GM12878 (cell line): ENCODE results near the gene VPS52. TPM values are rescaled to one million over a fixed set of nuclear protein-coding genes. Genes with fewer than 3 reads are reported as not detected.

ENCODE experiments used
- ATAC-seq: fragments of 200-7000 bp; cut with Tn5 transposase; 3 replicates; pipeline ENCODE4 v1.9.1; 2020; ENCODE audit warnings: mild to moderate bottlenecking, moderate library complexity
- BruUV-seq: library from RNA; stranded (reverse); fragments of 400-500 nt; replicated peaks from 2 replicates; lab custom pipeline; 2021; lab: Mats Ljungman, UMichigan
- CTCF ChIA-PET: fragments of 300-600 bp; sonication (Branson Sonifier 250); formaldehyde crosslinking; extraction: SDS; loops from one replicate; lab custom pipeline; 2021; ENCODE audit warnings: inconsistent platforms; lab: Yijun Ruan, JAX
- POLR2A ChIA-PET: fragments of 350-600 bp; formaldehyde crosslinking; extraction: SDS; loops from one replicate; lab custom pipeline; 2021; ENCODE audit warnings: inconsistent platforms; lab: Charles Lee
- RAD21 ChIA-PET: fragments of 300-600 bp; sonication (Branson Sonifier 250); formaldehyde crosslinking; loops from one replicate; lab custom pipeline; 2023; ENCODE audit warnings: antibody characterized with exemption; ENCODE audit not compliant: unreplicated experiment; lab: Charles Lee
- SMC1A ChIA-PET: fragments of 300-600 bp; sonication (Branson Sonifier 250); formaldehyde crosslinking; loops from one replicate; lab custom pipeline; 2023; ENCODE audit not compliant: unreplicated experiment, uncharacterized antibody; lab: Charles Lee
- DNase-seq: peaks from one replicate; pipeline ENCODE4 v3.0.0-alpha.2; 2011; ENCODE audit warnings: low read depth, low spot score
- FAIRE-seq: peaks from 3 replicates; lab custom pipeline; 2011; peaks lifted over from hg19 to GRCh38; lab: Jason Lieb, UNC
- H2AFZ ChIP-seq: 2 replicates; pipeline ENCODE4 v1.6.0; 2011; ENCODE audit warnings: low read depth, low read length, control low read depth; ENCODE audit not compliant: control insufficient read depth
- H3K27ac ChIP-seq: 2 replicates; pipeline ENCODE4 v1.5.1; 2011; ENCODE audit warnings: control low read depth; ENCODE audit not compliant: control insufficient read depth, insufficient read depth
- H3K27me3 ChIP-seq, 2 experiments: replicated peaks in 1 of 2; 2 replicates each; pipeline versions ENCODE4 v1.6.0 to v1.6.1; 2011; ENCODE audit warnings: low read length in 1 of 2; ENCODE audit not compliant: control insufficient read depth in 2 of 2, insufficient read depth in 2 of 2
- H3K36me3 ChIP-seq, 2 experiments: 2 replicates each; pipeline ENCODE4 v1.5.1; 2011; ENCODE audit warnings: low read length in 1 of 2; ENCODE audit not compliant: control insufficient read depth in 2 of 2, insufficient read depth in 2 of 2
- H3K4me1 ChIP-seq: 2 replicates; pipeline ENCODE4 v1.6.1; 2011; ENCODE audit warnings: mild to moderate bottlenecking, low read length, moderate library complexity, mixed read lengths; ENCODE audit not compliant: control insufficient read depth, insufficient read depth
- H3K4me2 ChIP-seq: 2 replicates; pipeline ENCODE4 v1.6.0; 2011; ENCODE audit warnings: control low read depth; ENCODE audit not compliant: control insufficient read depth, insufficient read depth
- H3K4me3 ChIP-seq: fragments of 200-600 bp; sonication (generic); 2 replicates; pipeline ENCODE4 v1.5.1; 2016
- H3K79me2 ChIP-seq: 2 replicates; pipeline ENCODE4 v1.6.0; 2011; ENCODE audit warnings: low read length; ENCODE audit not compliant: control insufficient read depth, insufficient read depth
- H3K9ac ChIP-seq: 2 replicates; pipeline ENCODE4 v1.8.0; 2011; ENCODE audit warnings: low read length, control low read depth, mixed read lengths; ENCODE audit not compliant: control insufficient read depth, insufficient read depth
- H3K9me3 ChIP-seq: replicated peaks from 3 replicates; pipeline ENCODE4 v1.5.1; 2011; ENCODE audit warnings: mild to moderate bottlenecking, low read length; ENCODE audit not compliant: control insufficient read depth, insufficient read depth
- H4K20me1 ChIP-seq: 2 replicates; pipeline ENCODE4 v1.6.0; 2011; ENCODE audit not compliant: control insufficient read depth, insufficient read depth
- CREM ChIP-seq: IDR thresholded peaks from 2 replicates; pipeline ENCODE4 v1.6.1; 2014; ENCODE audit warnings: antibody characterized with exemption, low read depth
- DPF2 ChIP-seq: fragments of 450-650 bp; IDR thresholded peaks from 2 replicates; pipeline ENCODE4 v1.6.1; 2017; ENCODE audit warnings: mild to moderate bottlenecking
- IKZF1 ChIP-seq: fragments of 450-650 bp; conservative IDR thresholded peaks from 2 replicates; pipeline ENCODE4 v1.6.1; 2017; ENCODE audit warnings: antibody characterized with exemption, mild to moderate bottlenecking
- NFYB ChIP-seq: IDR thresholded peaks from 2 replicates; pipeline ENCODE4 v1.6.1; 2011; ENCODE audit warnings: low read depth, mild to moderate bottlenecking, low read length, improper control_type of control experiment, moderate library complexity; ENCODE audit not compliant: insufficient read depth
- PAX5 ChIP-seq: IDR thresholded peaks from 2 replicates; pipeline ENCODE4 v1.6.1; 2011; ENCODE audit warnings: low read depth, low read length, borderline replicate concordance
- POU2F2 ChIP-seq: IDR thresholded peaks from 3 replicates; pipeline ENCODE4 v1.6.1; 2011; ENCODE audit warnings: low read depth, mild to moderate bottlenecking, low read length, borderline replicate concordance
- RB1 ChIP-seq: fragments of 450-650 bp; formaldehyde crosslinking; IDR thresholded peaks from 2 replicates; pipeline ENCODE4 v1.6.1; 2017; ENCODE audit warnings: mild to moderate bottlenecking, borderline replicate concordance
- SMC3 ChIP-seq: IDR thresholded peaks from 2 replicates; pipeline ENCODE4 v1.6.1; 2011; ENCODE audit warnings: low read length, improper control_type of control experiment, borderline replicate concordance
- SP1 ChIP-seq: IDR thresholded peaks from one replicate; pipeline ENCODE4 v1.6.1; 2011; ENCODE audit warnings: low read depth, low read length
- SRF ChIP-seq, 2 experiments: IDR thresholded peaks; 2 replicates each; pipeline ENCODE4 v1.6.1; 2011; ENCODE audit warnings: low read depth in 2 of 2, low read length in 2 of 2, mild to moderate bottlenecking in 1 of 2, moderate library complexity in 1 of 2
- TAF1 ChIP-seq: IDR thresholded peaks from 2 replicates; pipeline ENCODE4 v1.6.1; 2011; ENCODE audit warnings: mild to moderate bottlenecking, low read depth, low read length, borderline replicate concordance
- TCF3 ChIP-seq: IDR thresholded peaks from 2 replicates; pipeline ENCODE4 v1.6.1; 2012; ENCODE audit warnings: low read depth, mild to moderate bottlenecking, low read length, borderline replicate concordance; ENCODE audit not compliant: insufficient read depth
- WGBS: methylation state at CpG from one replicate; pipeline ENCODE4 v1.1.6; 2016; ENCODE audit warnings: low lambda C conversion rate; ENCODE audit not compliant: insufficient replicate concordance, insufficient coverage; ENCODE audit errors: missing lambda C conversion rate; 5-methylcytosine and 5-hydroxymethylcytosine counted together
- in situ Hi-C: fragments of 300-500 bp; cut with MboI; formaldehyde crosslinking; loops from 9 replicates; pipeline ENCODE4 v1.14.3; 2018; ENCODE audit warnings: mixed read lengths
- intact Hi-C: fragments of 100-400 bp; cut with micrococcal nuclease; formaldehyde crosslinking; loops from one replicate; pipeline ENCODE4 v1.14.2; 2022; ENCODE audit not compliant: unreplicated experiment
- polyA plus RNA-seq, 11 experiments: library from polyadenylated mRNA; depleted of rRNA in 4 of 11; unstranded in 6 of 11; stranded (reverse) in 5 of 11; fragments of >200 nt; fragmentation: Nextera tagmentation in 4 of 11; fragmentation: Illumina TruSeq in 1 of 11; extraction: Ambion mirVana in 4 of 11; extraction: Trizol in 1 of 11; gene quantifications; 1 replicate in 1 of 11; 2 replicates in 10 of 11; pipeline versions ENCODE4 v1.2.1 to v1.2.3, GENCODE V29; 2011 to 2016; ENCODE audit warnings: inconsistent platforms in 2 of 11, missing spikeins in 2 of 11, low read depth in 1 of 11
- total RNA-seq, 4 experiments: library from RNA; depleted of rRNA in 3 of 4; stranded (reverse); fragments of >200 nt in 3 of 4; fragmentation: Illumina TruSeq in 1 of 4; extraction: Trizol in 1 of 4; gene quantifications; 2 replicates each; pipeline versions ENCODE4 v1.2.1 to v1.2.3, GENCODE V29; 2013 to 2021
- TF ChIP-seq, protein P1 (sequence below): fragments of 450-650 bp; IDR thresholded peaks from 2 replicates; pipeline ENCODE4 v1.6.1; 2016; ENCODE audit warnings: mild to moderate bottlenecking
- TF ChIP-seq, protein P2 (sequence below): fragments of 450-650 bp; IDR thresholded peaks from 2 replicates; pipeline ENCODE4 v1.6.1; 2017; ENCODE audit warnings: mild to moderate bottlenecking, moderate library complexity
- TF ChIP-seq, protein P3 (sequence below): fragments of 450-650 bp; conservative IDR thresholded peaks from 2 replicates; pipeline ENCODE4 v1.6.1; 2017; ENCODE audit warnings: mild to moderate bottlenecking, moderate library complexity

The VPS52 gene
- total and polyA plus RNA-seq, 10 of the 15 experiments (the other 5 are each of a cell fraction or from before 2014, with no cell fraction given), result 11.3 to 52.7 (median 36.7) TPM

DNA sequence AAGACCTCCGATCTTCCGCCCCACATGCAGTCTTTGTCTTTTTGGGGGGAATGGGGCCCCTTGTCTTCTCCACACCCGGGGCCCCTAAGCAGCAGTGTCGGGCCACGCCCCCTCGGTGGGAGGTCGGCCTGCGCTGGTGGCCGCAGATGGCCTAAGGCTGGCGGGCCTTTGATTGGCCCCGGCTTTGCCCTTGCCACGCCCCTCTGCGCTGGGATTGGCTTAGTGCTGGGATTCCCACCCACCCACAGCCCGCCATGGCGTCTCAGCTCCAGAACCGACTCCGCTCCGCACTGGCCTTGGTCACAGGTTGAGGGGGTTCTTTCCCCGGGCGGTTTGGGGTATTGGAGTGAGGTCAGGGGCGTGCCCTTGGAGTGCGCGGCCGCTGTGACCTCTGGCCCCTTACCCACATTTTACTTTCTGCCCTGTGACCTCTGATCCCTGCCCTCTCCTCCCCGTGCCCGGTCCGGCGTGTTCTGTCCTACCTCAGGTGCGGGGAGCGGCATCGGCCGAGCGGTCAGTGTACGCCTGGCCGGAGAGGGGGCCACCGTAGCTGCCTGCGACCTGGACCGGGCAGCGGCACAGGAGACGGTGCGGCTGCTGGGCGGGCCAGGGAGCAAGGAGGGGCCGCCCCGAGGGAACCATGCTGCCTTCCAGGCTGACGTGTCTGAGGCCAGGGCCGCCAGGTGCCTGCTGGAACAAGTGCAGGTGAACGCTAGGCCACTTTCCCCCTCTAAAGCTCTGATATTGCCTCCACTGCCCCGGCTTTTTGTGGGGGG, 67.1 kb downstream of the VPS52 start, which contains the start of gene HSD17B8:
TSS of gene HSD17B8 (plus strand) at position 241 of the 776 bp plus-strand sequence. CDS start at position 255, 14 bp downstream.
- BruUV-seq, result no TSS peak
- TF ChIP-seq SP1 (peak; percentile 92), SMC3 (no peak), TCF3 (0 out of 2 replicates have a peak, but pooled peaks have one; percentile 28), PAX5 (0 out of 2 replicates have a peak, but pooled peaks have one; percentile 38), TAF1 (0 out of 2 replicates have a peak, but pooled peaks have one; percentile 27), RB1 (0 out of 2 replicates have a peak, but pooled peaks have one; percentile 11), SRF (IDR thresholded peaks at IDR 0.05; ENCODE audit: low read depth in 2 of 2, low read length in 2 of 2) (no peak), IKZF1 (0 out of 2 replicates have a peak, but pooled peaks have one; percentile 9), POU2F2 (0 out of 3 replicates have a peak, but pooled peaks have one; percentile 27), NFYB (peak; percentile 94), CREM (0 out of 2 replicates have a peak, but pooled peaks have one; percentile 11), DPF2 (0 out of 2 replicates have a peak, but pooled peaks have one; percentile 30)
- TF ChIP-seq, protein P1, sequence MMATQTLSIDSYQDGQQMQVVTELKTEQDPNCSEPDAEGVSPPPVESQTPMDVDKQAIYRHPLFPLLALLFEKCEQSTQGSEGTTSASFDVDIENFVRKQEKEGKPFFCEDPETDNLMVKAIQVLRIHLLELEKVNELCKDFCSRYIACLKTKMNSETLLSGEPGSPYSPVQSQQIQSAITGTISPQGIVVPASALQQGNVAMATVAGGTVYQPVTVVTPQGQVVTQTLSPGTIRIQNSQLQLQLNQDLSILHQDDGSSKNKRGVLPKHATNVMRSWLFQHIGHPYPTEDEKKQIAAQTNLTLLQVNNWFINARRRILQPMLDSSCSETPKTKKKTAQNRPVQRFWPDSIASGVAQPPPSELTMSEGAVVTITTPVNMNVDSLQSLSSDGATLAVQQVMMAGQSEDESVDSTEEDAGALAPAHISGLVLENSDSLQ, result peak; percentile 31; the same call in 1 of the 2 replicates
- TF ChIP-seq, protein P2, sequence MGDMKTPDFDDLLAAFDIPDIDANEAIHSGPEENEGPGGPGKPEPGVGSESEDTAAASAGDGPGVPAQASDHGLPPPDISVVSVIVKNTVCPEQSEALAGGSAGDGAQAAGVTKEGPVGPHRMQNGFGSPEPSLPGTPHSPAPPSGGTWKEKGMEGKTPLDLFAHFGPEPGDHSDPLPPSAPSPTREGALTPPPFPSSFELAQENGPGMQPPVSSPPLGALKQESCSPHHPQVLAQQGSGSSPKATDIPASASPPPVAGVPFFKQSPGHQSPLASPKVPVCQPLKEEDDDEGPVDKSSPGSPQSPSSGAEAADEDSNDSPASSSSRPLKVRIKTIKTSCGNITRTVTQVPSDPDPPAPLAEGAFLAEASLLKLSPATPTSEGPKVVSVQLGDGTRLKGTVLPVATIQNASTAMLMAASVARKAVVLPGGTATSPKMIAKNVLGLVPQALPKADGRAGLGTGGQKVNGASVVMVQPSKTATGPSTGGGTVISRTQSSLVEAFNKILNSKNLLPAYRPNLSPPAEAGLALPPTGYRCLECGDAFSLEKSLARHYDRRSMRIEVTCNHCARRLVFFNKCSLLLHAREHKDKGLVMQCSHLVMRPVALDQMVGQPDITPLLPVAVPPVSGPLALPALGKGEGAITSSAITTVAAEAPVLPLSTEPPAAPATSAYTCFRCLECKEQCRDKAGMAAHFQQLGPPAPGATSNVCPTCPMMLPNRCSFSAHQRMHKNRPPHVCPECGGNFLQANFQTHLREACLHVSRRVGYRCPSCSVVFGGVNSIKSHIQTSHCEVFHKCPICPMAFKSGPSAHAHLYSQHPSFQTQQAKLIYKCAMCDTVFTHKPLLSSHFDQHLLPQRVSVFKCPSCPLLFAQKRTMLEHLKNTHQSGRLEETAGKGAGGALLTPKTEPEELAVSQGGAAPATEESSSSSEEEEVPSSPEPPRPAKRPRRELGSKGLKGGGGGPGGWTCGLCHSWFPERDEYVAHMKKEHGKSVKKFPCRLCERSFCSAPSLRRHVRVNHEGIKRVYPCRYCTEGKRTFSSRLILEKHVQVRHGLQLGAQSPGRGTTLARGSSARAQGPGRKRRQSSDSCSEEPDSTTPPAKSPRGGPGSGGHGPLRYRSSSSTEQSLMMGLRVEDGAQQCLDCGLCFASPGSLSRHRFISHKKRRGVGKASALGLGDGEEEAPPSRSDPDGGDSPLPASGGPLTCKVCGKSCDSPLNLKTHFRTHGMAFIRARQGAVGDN, result peak; percentile 69; the same call in 1 of the 2 replicates
- TF ChIP-seq, protein P3, sequence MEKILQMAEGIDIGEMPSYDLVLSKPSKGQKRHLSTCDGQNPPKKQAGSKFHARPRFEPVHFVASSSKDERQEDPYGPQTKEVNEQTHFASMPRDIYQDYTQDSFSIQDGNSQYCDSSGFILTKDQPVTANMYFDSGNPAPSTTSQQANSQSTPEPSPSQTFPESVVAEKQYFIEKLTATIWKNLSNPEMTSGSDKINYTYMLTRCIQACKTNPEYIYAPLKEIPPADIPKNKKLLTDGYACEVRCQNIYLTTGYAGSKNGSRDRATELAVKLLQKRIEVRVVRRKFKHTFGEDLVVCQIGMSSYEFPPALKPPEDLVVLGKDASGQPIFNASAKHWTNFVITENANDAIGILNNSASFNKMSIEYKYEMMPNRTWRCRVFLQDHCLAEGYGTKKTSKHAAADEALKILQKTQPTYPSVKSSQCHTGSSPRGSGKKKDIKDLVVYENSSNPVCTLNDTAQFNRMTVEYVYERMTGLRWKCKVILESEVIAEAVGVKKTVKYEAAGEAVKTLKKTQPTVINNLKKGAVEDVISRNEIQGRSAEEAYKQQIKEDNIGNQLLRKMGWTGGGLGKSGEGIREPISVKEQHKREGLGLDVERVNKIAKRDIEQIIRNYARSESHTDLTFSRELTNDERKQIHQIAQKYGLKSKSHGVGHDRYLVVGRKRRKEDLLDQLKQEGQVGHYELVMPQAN, result peak; percentile 49; the same call in 1 of the 2 replicates

More for the DNA sequence above, 67.1 kb downstream of the VPS52 start, which contains the start of gene HSD17B8:
- ChIA-PET SMC1A (interaction anchor here (1.0 to 1.3 kb wide), 2 partner anchors 42 to 44 kb away, joined by 3 to 8 read pairs; no protein-coding TSS in a partner anchor), CTCF (interaction anchor here (0.7 to 2.4 kb wide), 2 partner anchors 44 to 61 kb away, joined by 3 to 19 read pairs; no protein-coding TSS in a partner anchor), RAD21 (interaction anchor here (2.9 kb wide), 1 partner anchor 44 kb away, joined by 25 read pairs; no protein-coding TSS in a partner anchor), POLR2A (interaction anchor here (0.6 to 1.2 kb wide), 4 partner anchors 11 to 250 kb away, joined by 3 to 5 read pairs (median 4); partner anchors contain the start of genes ZBTB22 and ZBTB9)
- DNase-seq (peak; percentile 71), FAIRE-seq (peak; percentile 74), ATAC-seq (peak; percentile 82)
- H3K27me3 ChIP-seq, result no peaks in the 10 kb centered on the region
- in situ Hi-C loops (no loop called here), intact Hi-C loops (loop anchor here (1.0 to 10.0 kb wide), 2 partner anchors 44 to 370 kb away; no protein-coding TSS in a partner anchor)
- H3K9ac ChIP-seq, result peak within 1 kb of the TSS; percentile 80
- H3K79me2 ChIP-seq, result peaks cover 32% of the 10 kb centered on the region
- peaks cover 8 to 16% of the 10 kb centered on the region in 2 experiments for H3K36me3 ChIP-seq
- under 1% methylated on average over 48 of the region's 48 CpGs for WGBS
- no peaks in the 10 kb centered on the region for H3K9me3 ChIP-seq
- no peaks in the 10 kb centered on the region for H4K20me1 ChIP-seq
- H3K4me1 ChIP-seq, result peaks cover 33% of the 10 kb centered on the region
- peak within 1 kb of the TSS; percentile 77 for H2AFZ ChIP-seq
- H3K4me3 ChIP-seq, result peak within 1 kb of the TSS; percentile 94
- H3K4me2 ChIP-seq, result peak within 1 kb of the TSS; percentile 98
- H3K27ac ChIP-seq, result peak within 1 kb of the TSS; percentile 78
